ENCODE results near the gene PEX5L.

DNA sequence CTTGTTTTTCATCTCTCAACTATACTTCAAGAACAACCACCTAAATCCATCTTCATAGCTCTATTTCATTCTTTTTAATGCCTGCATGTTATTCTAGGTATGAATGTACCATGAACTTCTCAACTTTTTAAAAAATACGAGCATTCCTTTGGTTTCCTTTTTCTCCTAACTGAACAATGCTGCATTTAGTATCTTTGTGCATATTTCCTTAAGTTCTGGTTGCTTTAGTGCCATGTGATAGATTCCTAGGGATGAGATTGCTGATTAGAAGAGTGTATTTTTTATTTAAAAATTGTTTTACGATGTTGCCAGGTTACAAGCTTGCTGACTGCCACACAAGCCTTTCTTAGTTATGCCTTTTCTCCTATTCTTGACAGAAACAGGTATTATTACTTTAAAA is 34.7 kb downstream of the PEX5L start:
- TF ChIP-seq POLR2A (IDR thresholded peaks at IDR 0.05) = no peak
- TF ChIP-seq, protein P1, sequence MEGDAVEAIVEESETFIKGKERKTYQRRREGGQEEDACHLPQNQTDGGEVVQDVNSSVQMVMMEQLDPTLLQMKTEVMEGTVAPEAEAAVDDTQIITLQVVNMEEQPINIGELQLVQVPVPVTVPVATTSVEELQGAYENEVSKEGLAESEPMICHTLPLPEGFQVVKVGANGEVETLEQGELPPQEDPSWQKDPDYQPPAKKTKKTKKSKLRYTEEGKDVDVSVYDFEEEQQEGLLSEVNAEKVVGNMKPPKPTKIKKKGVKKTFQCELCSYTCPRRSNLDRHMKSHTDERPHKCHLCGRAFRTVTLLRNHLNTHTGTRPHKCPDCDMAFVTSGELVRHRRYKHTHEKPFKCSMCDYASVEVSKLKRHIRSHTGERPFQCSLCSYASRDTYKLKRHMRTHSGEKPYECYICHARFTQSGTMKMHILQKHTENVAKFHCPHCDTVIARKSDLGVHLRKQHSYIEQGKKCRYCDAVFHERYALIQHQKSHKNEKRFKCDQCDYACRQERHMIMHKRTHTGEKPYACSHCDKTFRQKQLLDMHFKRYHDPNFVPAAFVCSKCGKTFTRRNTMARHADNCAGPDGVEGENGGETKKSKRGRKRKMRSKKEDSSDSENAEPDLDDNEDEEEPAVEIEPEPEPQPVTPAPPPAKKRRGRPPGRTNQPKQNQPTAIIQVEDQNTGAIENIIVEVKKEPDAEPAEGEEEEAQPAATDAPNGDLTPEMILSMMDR (IDR thresholded peaks at IDR 0.05) = no peak
